Measurements from ENCODE around the gene IRGC.
"Not testable (repeated sequence)": the region's sequence is repeated elsewhere in the genome, so short reads cannot be mapped to it uniquely, and the experiment has no call there.

The IRGC gene

DNA sequence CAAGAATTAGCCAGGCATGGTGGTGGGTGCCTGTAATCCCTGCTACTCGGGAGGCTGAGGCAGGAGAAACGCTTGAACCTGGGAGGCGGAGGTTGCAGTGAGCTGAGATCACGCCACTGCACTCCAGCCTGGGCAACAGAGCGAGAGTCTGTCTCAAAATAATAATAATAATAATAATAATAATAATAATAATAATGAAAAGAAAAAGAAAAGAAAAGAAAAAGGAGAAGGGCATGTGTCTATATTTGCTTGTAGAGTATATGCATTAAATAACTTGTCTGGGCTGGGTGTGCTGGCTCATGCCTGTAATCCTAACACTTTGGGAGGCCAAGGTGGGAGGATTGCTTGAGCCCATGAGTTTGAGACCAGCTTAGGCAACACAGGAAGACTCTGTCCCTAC is 33.6 kb upstream of the IRGC start:
- not testable (repeated sequence) for DNase-seq; H2AK5ac ChIP-seq (ENCODE audit: low read length, severe bottlenecking); H3K4me2 ChIP-seq (ENCODE audit: low read length, poor library complexity, severe bottlenecking); H3K27me3 ChIP-seq (ENCODE audit: control insufficient read depth in 1 of 2, insufficient read depth in 1 of 2, low read length in 2 of 2); H3K18ac ChIP-seq (ENCODE audit: low read depth in 1 of 2, low read length in 2 of 2); H2BK120ac ChIP-seq (ENCODE audit: low read depth, low read length); H3K4me3 ChIP-seq (ENCODE audit: insufficient read depth in 1 of 2, low read depth in 1 of 2, low read length in 2 of 2); H3K9ac ChIP-seq (ENCODE audit: low read length); H2BK5ac ChIP-seq (ENCODE audit: low read depth, low read length, poor library complexity, severe bottlenecking); H3K4me1 ChIP-seq (ENCODE audit: control insufficient read depth, insufficient read depth, low read depth, low read length); H3K79me1 ChIP-seq (replicated peaks; ENCODE audit: low read length, poor library complexity, severe bottlenecking); H2AFZ ChIP-seq (ENCODE audit: low read depth, low read length); H3K14ac ChIP-seq (ENCODE audit: low read length in 2 of 2); H2BK12ac ChIP-seq (ENCODE audit: low read length in 2 of 2); H3K23ac ChIP-seq (ENCODE audit: low read length in 2 of 2); H3K9me3 ChIP-seq (ENCODE audit: control insufficient read depth, low read length); H3K27ac ChIP-seq (ENCODE audit: low read length, poor library complexity, severe bottlenecking); H3K36me3 ChIP-seq (ENCODE audit: control insufficient read depth in 1 of 2, insufficient read depth in 2 of 2, low read depth in 1 of 2, low read length in 2 of 2); H2BK15ac ChIP-seq (ENCODE audit: low read depth, poor library complexity, severe bottlenecking); H4K8ac ChIP-seq (ENCODE audit: low read length); H3K4ac ChIP-seq (ENCODE audit: low read depth in 1 of 2, low read length in 2 of 2); H4K91ac ChIP-seq (ENCODE audit: low read length)
- no CpG with 5 or more reads among the region's 5 CpGs for WGBS

DNA sequence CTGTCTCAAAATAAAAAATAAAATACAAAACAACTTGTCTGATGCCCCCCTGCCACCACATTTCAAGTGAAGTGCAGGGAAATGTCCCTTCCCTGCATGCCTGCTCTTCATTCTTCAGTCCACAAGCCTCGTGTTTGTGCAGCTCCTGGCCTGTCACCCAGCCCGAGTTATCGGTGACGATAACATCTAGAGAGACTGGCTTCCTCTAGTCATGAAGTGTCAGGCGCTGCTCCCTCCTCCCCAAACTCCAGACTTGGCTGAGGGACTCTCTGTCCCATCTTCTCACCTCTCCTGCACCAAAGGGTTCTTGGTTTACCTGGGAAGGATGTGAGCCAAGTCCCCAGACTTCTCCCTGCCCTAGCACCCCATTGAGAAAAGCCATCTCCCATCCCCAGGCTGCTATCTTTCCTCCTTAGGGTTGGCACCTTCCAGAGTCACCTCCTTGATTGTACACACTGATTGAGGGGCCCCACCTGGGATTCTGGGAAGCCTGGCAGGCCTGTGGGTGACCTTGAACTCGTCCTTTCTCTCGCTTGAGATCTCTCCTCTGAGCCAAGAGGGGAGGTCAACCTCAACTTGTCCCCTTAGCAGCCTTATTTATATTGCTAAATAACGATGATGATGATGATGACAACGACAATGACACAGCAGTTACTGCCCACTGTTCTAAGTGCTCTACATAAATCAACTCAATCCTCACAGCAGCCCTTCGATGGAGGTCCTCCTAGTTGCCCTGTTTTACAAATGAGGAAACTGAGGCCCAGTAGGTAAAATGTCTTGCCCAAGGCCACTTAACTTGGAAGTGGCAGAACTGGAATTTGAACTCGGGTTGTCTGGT is 32.8 kb upstream of the IRGC start:
- 77% methylated on average over 11 of the region's 11 CpGs for WGBS
- H2BK12ac ChIP-seq (ENCODE audit: low read length in 2 of 2) = no peak overlapping the region

DNA sequence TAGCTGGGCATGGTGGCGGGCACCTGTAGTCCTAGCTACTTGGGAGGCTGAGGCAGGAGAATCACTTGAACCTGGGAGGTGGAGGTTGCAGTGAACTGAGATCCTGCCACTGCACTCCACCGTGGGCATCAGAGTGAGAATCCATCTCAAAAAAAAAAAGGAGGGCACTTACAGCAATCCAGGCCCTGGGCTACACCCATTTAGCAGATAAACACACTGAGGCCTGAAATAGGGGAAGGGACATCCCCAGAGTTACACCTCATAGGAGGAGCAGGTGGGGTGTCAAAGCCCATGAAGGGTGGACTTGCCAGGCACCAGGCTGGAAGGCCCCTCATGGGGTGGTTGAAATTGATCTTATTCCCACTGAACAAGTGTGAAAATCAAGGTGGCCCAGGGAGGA is 32.0 kb upstream of the IRGC start:
- DNase-seq = no peak
- Histone ChIP-seq H3K27me3 (ENCODE audit: control insufficient read depth in 1 of 2, insufficient read depth in 1 of 2, low read length in 2 of 2) (no peaks in the 10 kb centered on the region), H3K4me3 (ENCODE audit: insufficient read depth in 1 of 2, low read depth in 1 of 2, low read length in 2 of 2) (no peak overlapping the region), H3K4me2 (ENCODE audit: low read length, poor library complexity, severe bottlenecking) (no peak overlapping the region), H3K9me3 (ENCODE audit: control insufficient read depth, low read length) (no peaks in the 10 kb centered on the region), H2AK5ac (ENCODE audit: low read length, severe bottlenecking) (no peak overlapping the region), H2BK5ac (ENCODE audit: low read depth, low read length, poor library complexity, severe bottlenecking) (no peak overlapping the region), H2BK12ac (ENCODE audit: low read length in 2 of 2) (no peak overlapping the region), H3K36me3 (ENCODE audit: control insufficient read depth in 1 of 2, insufficient read depth in 2 of 2, low read depth in 1 of 2, low read length in 2 of 2) (no peaks in the 10 kb centered on the region), H2BK15ac (ENCODE audit: low read depth, poor library complexity, severe bottlenecking) (no peak overlapping the region), H3K9ac (ENCODE audit: low read length) (no peak overlapping the region), H4K8ac (ENCODE audit: low read length) (no peak overlapping the region), H3K4me1 (ENCODE audit: control insufficient read depth, insufficient read depth, low read depth, low read length) (peaks cover 13% of the 10 kb centered on the region), H3K14ac (ENCODE audit: low read length in 2 of 2) (no peak overlapping the region), H3K27ac (ENCODE audit: low read length, poor library complexity, severe bottlenecking) (no peak overlapping the region), H3K79me1 (replicated peaks; ENCODE audit: low read length, poor library complexity, severe bottlenecking) (no peaks in the 10 kb centered on the region), H4K91ac (ENCODE audit: low read length) (no peak overlapping the region), H3K4ac (ENCODE audit: low read depth in 1 of 2, low read length in 2 of 2) (no peak overlapping the region), H2AFZ (ENCODE audit: low read depth, low read length) (no peak overlapping the region), H3K18ac (ENCODE audit: low read depth in 1 of 2, low read length in 2 of 2) (no peak overlapping the region), H3K23ac (ENCODE audit: low read length in 2 of 2) (no peak overlapping the region), H2BK120ac (ENCODE audit: low read depth, low read length) (no peak overlapping the region)
- 63% methylated on average over 2 of the region's 2 CpGs for WGBS

More for the DNA sequence above, 32.8 kb upstream of the IRGC start:
- Histone ChIP-seq H2BK5ac (ENCODE audit: low read depth, low read length, poor library complexity, severe bottlenecking) (no peak overlapping the region), H3K27me3 (ENCODE audit: control insufficient read depth in 1 of 2, insufficient read depth in 1 of 2, low read length in 2 of 2) (no peaks in the 10 kb centered on the region), H2AK5ac (ENCODE audit: low read length, severe bottlenecking) (no peak overlapping the region), H2AFZ (ENCODE audit: low read depth, low read length) (no peak overlapping the region), H3K4me1 (ENCODE audit: control insufficient read depth, insufficient read depth, low read depth, low read length) (peaks cover 13% of the 10 kb centered on the region), H4K91ac (ENCODE audit: low read length) (no peak overlapping the region), H4K8ac (ENCODE audit: low read length) (no peak overlapping the region), H3K36me3 (ENCODE audit: control insufficient read depth in 1 of 2, insufficient read depth in 2 of 2, low read depth in 1 of 2, low read length in 2 of 2) (no peaks in the 10 kb centered on the region), H3K23ac (ENCODE audit: low read length in 2 of 2) (no peak overlapping the region), H3K4me2 (ENCODE audit: low read length, poor library complexity, severe bottlenecking) (no peak overlapping the region), H2BK15ac (ENCODE audit: low read depth, poor library complexity, severe bottlenecking) (no peak overlapping the region), H3K4me3 (ENCODE audit: insufficient read depth in 1 of 2, low read depth in 1 of 2, low read length in 2 of 2) (no peak overlapping the region), H2BK120ac (ENCODE audit: low read depth, low read length) (no peak overlapping the region), H3K4ac (ENCODE audit: low read depth in 1 of 2, low read length in 2 of 2) (no peak overlapping the region), H3K79me1 (replicated peaks; ENCODE audit: low read length, poor library complexity, severe bottlenecking) (no peaks in the 10 kb centered on the region), H3K18ac (ENCODE audit: low read depth in 1 of 2, low read length in 2 of 2) (no peak overlapping the region), H3K9me3 (ENCODE audit: control insufficient read depth, low read length) (no peaks in the 10 kb centered on the region), H3K9ac (ENCODE audit: low read length) (no peak overlapping the region), H3K27ac (ENCODE audit: low read length, poor library complexity, severe bottlenecking) (no peak overlapping the region), H3K14ac (ENCODE audit: low read length in 2 of 2) (no peak overlapping the region)
- no peak for DNase-seq

DNA sequence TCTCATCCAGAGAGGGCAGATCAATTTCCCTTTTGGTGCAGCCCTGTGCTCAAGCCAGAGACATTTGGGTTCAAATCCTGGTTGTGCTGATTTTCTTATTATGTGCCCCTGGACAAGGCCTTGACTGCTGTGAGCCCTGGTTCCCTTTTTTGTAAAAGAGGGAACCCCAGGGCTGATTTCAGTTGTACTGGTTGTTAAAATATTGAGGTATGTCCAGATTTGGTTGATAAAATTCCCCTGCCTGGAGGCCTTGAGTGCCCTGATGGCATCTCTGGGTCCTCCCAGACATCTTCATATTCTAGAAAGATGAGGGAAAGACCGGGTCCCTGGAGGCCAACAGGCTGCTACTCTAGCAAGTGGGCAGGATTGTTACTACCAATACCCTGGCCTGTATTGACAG is 31.6 kb upstream of the IRGC start:
- Histone ChIP-seq H4K8ac (ENCODE audit: low read length) (no peak overlapping the region), H2BK120ac (ENCODE audit: low read depth, low read length) (no peak overlapping the region), H3K4me1 (ENCODE audit: control insufficient read depth, insufficient read depth, low read depth, low read length) (peaks cover 13% of the 10 kb centered on the region), H3K4me3 (ENCODE audit: insufficient read depth in 1 of 2, low read depth in 1 of 2, low read length in 2 of 2) (no peak overlapping the region), H3K27ac (ENCODE audit: low read length, poor library complexity, severe bottlenecking) (no peak overlapping the region), H3K14ac (ENCODE audit: low read length in 2 of 2) (no peak overlapping the region), H3K9ac (ENCODE audit: low read length) (no peak overlapping the region), H3K79me1 (replicated peaks; ENCODE audit: low read length, poor library complexity, severe bottlenecking) (no peaks in the 10 kb centered on the region), H3K4me2 (ENCODE audit: low read length, poor library complexity, severe bottlenecking) (no peak overlapping the region), H2AK5ac (ENCODE audit: low read length, severe bottlenecking) (no peak overlapping the region), H2BK5ac (ENCODE audit: low read depth, low read length, poor library complexity, severe bottlenecking) (no peak overlapping the region), H2BK15ac (ENCODE audit: low read depth, poor library complexity, severe bottlenecking) (no peak overlapping the region), H2BK12ac (ENCODE audit: low read length in 2 of 2) (no peak overlapping the region), H3K27me3 (ENCODE audit: control insufficient read depth in 1 of 2, insufficient read depth in 1 of 2, low read length in 2 of 2) (no peaks in the 10 kb centered on the region), H3K23ac (ENCODE audit: low read length in 2 of 2) (no peak overlapping the region), H3K4ac (ENCODE audit: low read depth in 1 of 2, low read length in 2 of 2) (no peak overlapping the region), H3K9me3 (ENCODE audit: control insufficient read depth, low read length) (no peaks in the 10 kb centered on the region), H3K18ac (ENCODE audit: low read depth in 1 of 2, low read length in 2 of 2) (no peak overlapping the region), H2AFZ (ENCODE audit: low read depth, low read length) (no peak overlapping the region), H4K91ac (ENCODE audit: low read length) (no peak overlapping the region), H3K36me3 (ENCODE audit: control insufficient read depth in 1 of 2, insufficient read depth in 2 of 2, low read depth in 1 of 2, low read length in 2 of 2) (no peaks in the 10 kb centered on the region)
- 82% methylated on average over 1 of the region's 1 CpG for WGBS
- DNase-seq = no peak

Measured in mesenchymal stem cell (in vitro differentiated cells and primary cell).